ENCODE measurements around the gene SPEN.

DNA sequence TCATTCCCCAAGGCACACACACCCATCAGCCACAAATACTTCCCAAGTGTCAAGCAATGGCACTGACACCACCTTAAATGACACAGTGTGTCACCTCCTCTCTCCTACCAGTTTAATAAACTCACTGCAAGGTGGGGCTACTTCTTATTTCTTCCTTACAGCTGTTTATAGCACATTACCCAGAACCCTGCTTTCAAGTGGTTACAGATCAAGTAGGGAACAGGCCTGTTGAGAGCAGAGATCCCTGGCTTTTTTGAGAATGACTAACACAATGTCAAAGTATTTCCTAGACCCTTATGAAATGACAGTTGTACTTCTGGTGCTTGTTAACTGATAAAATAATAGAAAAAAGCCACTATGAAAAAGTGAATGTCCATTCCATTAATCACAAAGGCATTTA, 108.6 kb downstream of the SPEN start:
- TF ChIP-seq, protein P1, sequence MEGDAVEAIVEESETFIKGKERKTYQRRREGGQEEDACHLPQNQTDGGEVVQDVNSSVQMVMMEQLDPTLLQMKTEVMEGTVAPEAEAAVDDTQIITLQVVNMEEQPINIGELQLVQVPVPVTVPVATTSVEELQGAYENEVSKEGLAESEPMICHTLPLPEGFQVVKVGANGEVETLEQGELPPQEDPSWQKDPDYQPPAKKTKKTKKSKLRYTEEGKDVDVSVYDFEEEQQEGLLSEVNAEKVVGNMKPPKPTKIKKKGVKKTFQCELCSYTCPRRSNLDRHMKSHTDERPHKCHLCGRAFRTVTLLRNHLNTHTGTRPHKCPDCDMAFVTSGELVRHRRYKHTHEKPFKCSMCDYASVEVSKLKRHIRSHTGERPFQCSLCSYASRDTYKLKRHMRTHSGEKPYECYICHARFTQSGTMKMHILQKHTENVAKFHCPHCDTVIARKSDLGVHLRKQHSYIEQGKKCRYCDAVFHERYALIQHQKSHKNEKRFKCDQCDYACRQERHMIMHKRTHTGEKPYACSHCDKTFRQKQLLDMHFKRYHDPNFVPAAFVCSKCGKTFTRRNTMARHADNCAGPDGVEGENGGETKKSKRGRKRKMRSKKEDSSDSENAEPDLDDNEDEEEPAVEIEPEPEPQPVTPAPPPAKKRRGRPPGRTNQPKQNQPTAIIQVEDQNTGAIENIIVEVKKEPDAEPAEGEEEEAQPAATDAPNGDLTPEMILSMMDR (IDR thresholded peaks at IDR 0.05; ENCODE audit: poor library complexity), result no peak
- no peak for TF ChIP-seq EZH2 (IDR thresholded peaks at IDR 0.05; ENCODE audit: borderline replicate concordance)
